PC-3 (cell line): Measurements from ENCODE around the gene SLAMF1.

Experiments
- CTCF ChIP-seq: fragments of 300-600 bp; sonication (generic); conservative IDR thresholded peaks from 2 replicates; pipeline ENCODE4 v1.5.1; 2017; ENCODE audit warnings: antibody characterized with exemption, low read depth, mild to moderate bottlenecking, low read length
- EZH2 ChIP-seq: fragments of 300-600 bp; sonication (generic); IDR thresholded peaks from one replicate; pipeline ENCODE4 v1.6.1; 2017; ENCODE audit warnings: antibody characterized with exemption, mild to moderate bottlenecking, low read length; ENCODE audit not compliant: unreplicated experiment
- EZH2phosphoT487 ChIP-seq: fragments of 300-600 bp; sonication (generic); IDR thresholded peaks from 2 replicates; pipeline ENCODE4 v1.6.1; 2018; ENCODE audit warnings: mild to moderate bottlenecking, antibody characterized with exemption, low read length, borderline replicate concordance

DNA sequence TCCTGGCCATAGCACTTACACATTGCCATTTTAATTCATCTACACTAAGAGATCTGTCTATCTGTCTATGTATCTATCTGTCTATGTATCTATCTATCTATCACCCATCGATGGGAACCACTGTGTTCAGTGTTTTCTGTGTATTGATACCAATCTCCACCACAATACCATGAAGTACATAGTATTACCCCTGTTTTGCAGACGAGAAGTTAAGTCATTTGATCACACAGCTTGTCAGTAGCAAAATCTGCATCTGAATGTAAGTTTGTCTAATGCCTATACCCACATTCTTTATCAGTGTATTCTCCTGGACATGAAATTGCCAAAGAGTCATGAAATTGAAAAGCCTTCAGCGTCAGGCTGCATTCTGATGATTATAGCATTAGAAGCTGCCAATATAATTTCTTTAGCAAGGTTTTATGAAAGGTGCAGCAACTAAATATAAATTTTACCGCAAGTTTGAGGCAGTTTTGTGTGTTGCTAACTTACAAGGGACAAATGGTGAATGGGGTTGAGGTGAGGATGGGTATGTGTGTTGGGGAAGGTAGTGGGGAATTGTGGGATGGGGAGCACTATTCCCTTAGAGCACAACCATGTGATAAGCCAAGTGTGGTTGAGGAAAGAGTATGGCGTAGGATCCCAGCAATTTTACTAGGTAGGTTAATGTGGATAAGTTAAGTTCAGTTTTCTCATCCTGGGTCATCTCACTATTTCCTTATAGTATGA is 24.2 kb downstream of the SLAMF1 start:
- no peak for TF ChIP-seq CTCF
- TF ChIP-seq EZH2: no peak
- no peak for TF ChIP-seq EZH2phosphoT487
